IPS-20b (cell line): ENCODE measurements around the gene ANGPTL4.
A peak's percentile ranks its signal among the peaks of the same experiment; 100 is the strongest.

Source experiments
- H3K27ac ChIP-seq: one replicate; pipeline ENCODE4 v1.5.1; 2013; ENCODE audit warnings: low read length
- H3K27me3 ChIP-seq: 2 replicates; pipeline ENCODE4 v1.6.1; 2013; ENCODE audit warnings: mild to moderate bottlenecking, low read length, inconsistent platforms; ENCODE audit not compliant: insufficient read depth
- H3K36me3 ChIP-seq: 2 replicates; pipeline ENCODE4 v1.6.1; 2013; ENCODE audit warnings: low read depth, mild to moderate bottlenecking, inconsistent platforms, low read length, moderate library complexity; ENCODE audit not compliant: insufficient read depth
- H3K4me1 ChIP-seq: 2 replicates; pipeline ENCODE4 v1.6.1; 2013; ENCODE audit warnings: mild to moderate bottlenecking, control low read depth, inconsistent platforms, low read length, moderate library complexity; ENCODE audit not compliant: insufficient read depth
- H3K4me3 ChIP-seq: 2 replicates; pipeline ENCODE4 v1.5.1; 2013; ENCODE audit warnings: mild to moderate bottlenecking, low read length, inconsistent platforms
- H3K9ac ChIP-seq: 2 replicates; pipeline ENCODE4 v1.6.1; 2013; ENCODE audit warnings: low read depth, mild to moderate bottlenecking, inconsistent platforms, low read length, moderate library complexity
- H3K9me3 ChIP-seq: 2 replicates; pipeline ENCODE4 v1.6.1; 2013; ENCODE audit warnings: mild to moderate bottlenecking, low read depth, low read length, inconsistent platforms; ENCODE audit not compliant: insufficient read depth

ANGPTL4 gene

GRCh38 chr19:8323781-8324185 is 40.2 kb upstream of the ANGPTL4 start:
- Histone ChIP-seq H3K27ac (no peak overlapping the region), H3K9me3 (no peaks in the 10 kb centered on the region), H3K9ac (no peak overlapping the region), H3K4me1 (peaks cover 9% of the 10 kb centered on the region; the same call in 1 of the 2 replicates), H3K27me3 (no peaks in the 10 kb centered on the region), H3K4me3 (no peak overlapping the region), H3K36me3 (peaks cover 26% of the 10 kb centered on the region)

GRCh38 chr19:8324186-8325050 is 39.5 kb upstream of the ANGPTL4 start:
- H3K9ac ChIP-seq: no peak overlapping the region
- 0 out of 2 replicates have a peak, but pooled peaks cover under 1% of the 10 kb centered on the region for H3K27me3 ChIP-seq
- no peak overlapping the region for H3K27ac ChIP-seq
- no peaks in the 10 kb centered on the region for H3K9me3 ChIP-seq
- H3K4me3 ChIP-seq: no peak overlapping the region
- H3K4me1 ChIP-seq: peaks cover 9% of the 10 kb centered on the region; the same call in 1 of the 2 replicates
- peaks cover 26% of the 10 kb centered on the region for H3K36me3 ChIP-seq

GRCh38 chr19:8325454-8325853 is 38.5 kb upstream of the ANGPTL4 start:
- Histone ChIP-seq H3K9ac (no peak overlapping the region), H3K36me3 (peaks cover 26% of the 10 kb centered on the region), H3K27ac (no peak overlapping the region), H3K27me3 (0 out of 2 replicates have a peak, but pooled peaks cover 7% of the 10 kb centered on the region), H3K9me3 (no peaks in the 10 kb centered on the region), H3K4me3 (no peak overlapping the region), H3K4me1 (peaks cover 9% of the 10 kb centered on the region; the same call in 1 of the 2 replicates)

- H3K4me3 ChIP-seq: no peak overlapping the region
- peaks cover 5% of the 10 kb centered on the region; the same call in 1 of the 2 replicates for H3K4me1 ChIP-seq
- peaks cover 48% of the 10 kb centered on the region for H3K27me3 ChIP-seq
- no peak overlapping the region for H3K27ac ChIP-seq
- no peaks in the 10 kb centered on the region for H3K9me3 ChIP-seq
- H3K36me3 ChIP-seq: no peaks in the 10 kb centered on the region
- no peak overlapping the region for H3K9ac ChIP-seq
These were observed 34.0 kb upstream of the ANGPTL4 start for GRCh38 chr19:8329996-8330395.

- Histone ChIP-seq H3K9ac (no peak overlapping the region), H3K27me3 (peaks cover 62% of the 10 kb centered on the region)
These were observed 32.6 kb upstream of the ANGPTL4 start for GRCh38 chr19:8331263-8331845.

GRCh38 chr19:8332976-8333766 is 30.8 kb upstream of the ANGPTL4 start:
- Histone ChIP-seq H3K27me3 (peaks cover 68% of the 10 kb centered on the region), H3K9me3 (no peaks in the 10 kb centered on the region), H3K9ac (no peak overlapping the region), H3K4me1 (peaks cover 5% of the 10 kb centered on the region; the same call in 1 of the 2 replicates), H3K4me3 (peak overlapping the region; percentile 53; the same call in 1 of the 2 replicates), H3K27ac (no peak overlapping the region), H3K36me3 (no peaks in the 10 kb centered on the region)

More at GRCh38 chr19:8331263-8331845, 32.6 kb upstream of the ANGPTL4 start:
- no peaks in the 10 kb centered on the region for H3K9me3 ChIP-seq
- no peak overlapping the region for H3K4me3 ChIP-seq
- no peaks in the 10 kb centered on the region for H3K36me3 ChIP-seq
- H3K4me1 ChIP-seq: peaks cover 5% of the 10 kb centered on the region; the same call in 1 of the 2 replicates
- no peak overlapping the region for H3K27ac ChIP-seq

- Histone ChIP-seq H3K9ac (no peak overlapping the region), H3K27me3 (peaks cover 68% of the 10 kb centered on the region), H3K4me1 (peaks cover 5% of the 10 kb centered on the region; the same call in 1 of the 2 replicates), H3K36me3 (no peaks in the 10 kb centered on the region), H3K9me3 (no peaks in the 10 kb centered on the region), H3K4me3 (peak overlapping the region; percentile 53), H3K27ac (no peak overlapping the region)
These were observed 30.0 kb upstream of the ANGPTL4 start for GRCh38 chr19:8333767-8334457.

GRCh38 chr19:8334458-8335342 is 29.3 kb upstream of the ANGPTL4 start:
- H3K27ac ChIP-seq: no peak overlapping the region
- H3K27me3 ChIP-seq: peaks cover 65% of the 10 kb centered on the region
- no peaks in the 10 kb centered on the region for H3K36me3 ChIP-seq
- peaks cover 5% of the 10 kb centered on the region; the same call in 1 of the 2 replicates for H3K4me1 ChIP-seq
- no peak overlapping the region for H3K9ac ChIP-seq
- H3K4me3 ChIP-seq: peak overlapping the region; percentile 56
- H3K9me3 ChIP-seq: no peaks in the 10 kb centered on the region

GRCh38 chr19:8335343-8336071 is 28.4 kb upstream of the ANGPTL4 start:
- H3K36me3 ChIP-seq: no peaks in the 10 kb centered on the region
- no peaks in the 10 kb centered on the region for H3K9me3 ChIP-seq
- H3K27ac ChIP-seq: no peak overlapping the region
- H3K4me1 ChIP-seq: peaks cover 5% of the 10 kb centered on the region; the same call in 1 of the 2 replicates
- no peak overlapping the region for H3K9ac ChIP-seq
- H3K4me3 ChIP-seq: peak overlapping the region; percentile 56; the same call in 1 of the 2 replicates
- H3K27me3 ChIP-seq: peaks cover 61% of the 10 kb centered on the region

GRCh38 chr19:8336072-8336569 is 27.8 kb upstream of the ANGPTL4 start:
- H3K27me3 ChIP-seq: peaks cover 58% of the 10 kb centered on the region
- H3K27ac ChIP-seq: no peak overlapping the region
- H3K9ac ChIP-seq: no peak overlapping the region
- H3K4me3 ChIP-seq: peak overlapping the region; percentile 56; the same call in 1 of the 2 replicates
- no peaks in the 10 kb centered on the region for H3K36me3 ChIP-seq
- H3K9me3 ChIP-seq: no peaks in the 10 kb centered on the region
- H3K4me1 ChIP-seq: peaks cover 5% of the 10 kb centered on the region; the same call in 1 of the 2 replicates
